ENCODE measurements around the gene PSMA7.

PSMA7 gene

DNA sequence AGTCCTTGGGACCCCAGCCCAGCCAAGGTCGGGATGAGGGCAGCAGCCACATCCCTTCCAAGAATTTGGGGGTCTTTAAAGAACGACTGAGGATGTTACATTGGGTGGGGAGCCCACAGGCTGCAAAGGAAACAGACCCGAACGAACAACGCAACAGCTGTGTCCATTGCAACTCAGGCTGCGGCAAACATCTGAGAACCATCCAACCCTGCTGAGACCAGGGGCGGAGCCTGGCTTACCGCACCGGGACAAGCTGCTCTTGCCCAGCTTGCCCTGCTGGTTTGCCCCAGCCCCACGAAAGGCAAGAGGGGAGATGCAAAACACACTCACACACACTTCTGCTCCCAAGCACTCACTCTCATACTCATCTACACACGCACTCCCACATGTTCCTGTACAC lies 56.0 kb downstream of the PSMA7 start:
- DNase-seq (ENCODE audit: low spot score): no peak

Measured in HuH-7 (cell line).